ELR (cell line): ENCODE measurements around the gene SLC22A17.

Source experiments
- DNase-seq: peaks from one replicate; pipeline ENCODE4 v3.0.0-alpha.2; 2015; ENCODE audit warnings: low read depth

SLC22A17 gene

GRCh38 chr14:23381871-23382270 lies 29.2 kb upstream of the SLC22A17 start:
- no peak for DNase-seq

GRCh38 chr14:23380976-23381375 lies 28.3 kb upstream of the SLC22A17 start:
- no peak for DNase-seq

- no peak for DNase-seq
Observed at GRCh38 chr14:23380197-23380914, 27.7 kb upstream of the SLC22A17 start.

- DNase-seq: peak; percentile 33
Observed at GRCh38 chr14:23379366-23380196, 26.9 kb upstream of the SLC22A17 start.

- DNase-seq: no peak
Observed at GRCh38 chr14:23378612-23379220, 26.0 kb upstream of the SLC22A17 start.

- DNase-seq: no peak
Observed at GRCh38 chr14:23377573-23378563, 25.2 kb upstream of the SLC22A17 start.

- no peak for DNase-seq
Observed at GRCh38 chr14:23377198-23377550, 24.5 kb upstream of the SLC22A17 start.

GRCh38 chr14:23376482-23377197 lies 24.0 kb upstream of the SLC22A17 start, which contains the start of gene CMTM5:
Gene CMTM5, plus strand, starts transcription at chr14:23377046. Its CDS starts 206 bp downstream, at chr14:23377252.
- DNase-seq: no peak

- DNase-seq: no peak
Observed at GRCh38 chr14:23375527-23376251, 23.0 kb upstream of the SLC22A17 start.

GRCh38 chr14:23373041-23373440 lies 20.4 kb upstream of the SLC22A17 start:
- DNase-seq: no peak

- no peak for DNase-seq
Observed at GRCh38 chr14:23372509-23372908, 19.8 kb upstream of the SLC22A17 start, which contains the start of gene IL25. Gene IL25, plus strand, starts transcription at chr14:23372809.

GRCh38 chr14:23371865-23372264 lies 19.2 kb upstream of the SLC22A17 start:
- no peak for DNase-seq

GRCh38 chr14:23370221-23370620 lies 17.5 kb upstream of the SLC22A17 start:
- DNase-seq: no peak

GRCh38 chr14:23366426-23366921 lies 13.8 kb upstream of the SLC22A17 start:
- peak; percentile 12 for DNase-seq

- DNase-seq: no peak
Observed at GRCh38 chr14:23365732-23366425, 13.2 kb upstream of the SLC22A17 start.

- DNase-seq: no peak
Observed at GRCh38 chr14:23365036-23365731, 12.5 kb upstream of the SLC22A17 start, which contains the start of gene EFS. Gene EFS, minus strand, starts transcription at chr14:23365172. Its CDS starts 147 bp downstream, at chr14:23365025.

GRCh38 chr14:23364164-23365035 lies 11.7 kb upstream of the SLC22A17 start:
- DNase-seq: no peak

GRCh38 chr14:23362200-23362599 lies 9.5 kb upstream of the SLC22A17 start:
- peak; percentile 24 for DNase-seq
